PFSK-1 (cell line): ENCODE measurements around the gene AR.

Experiments used
- FOXP2 ChIP-seq: optimal IDR thresholded peaks from 2 replicates; pipeline ENCODE3; 2011; ENCODE audit warnings: borderline replicate concordance, control low read depth, inconsistent platforms; ENCODE audit not compliant: insufficient read depth; ENCODE audit errors: extremely low read length, extremely low read depth
- POLR2AphosphoS5 ChIP-seq: IDR thresholded peaks from 2 replicates; pipeline ENCODE4 v1.6.1; 2012; ENCODE audit warnings: low read depth, mild to moderate bottlenecking, control low read depth, low read length, moderate library complexity
- REST ChIP-seq, 2 experiments: IDR thresholded peaks; 2 replicates each; pipeline versions ENCODE4 v1.6.1 to v1.8.0; 2011 to 2012; ENCODE audit warnings: low read depth in 2 of 2, low read length in 2 of 2, control low read depth in 1 of 2, inconsistent platforms in 1 of 2, mild to moderate bottlenecking in 1 of 2, moderate library complexity in 1 of 2; ENCODE audit not compliant: insufficient read depth in 1 of 2
- SIN3A ChIP-seq: IDR thresholded peaks from 2 replicates; pipeline ENCODE4 v1.6.1; 2012; ENCODE audit warnings: mild to moderate bottlenecking, low read length, moderate library complexity, borderline replicate concordance; ENCODE audit not compliant: insufficient read depth
- TAF1 ChIP-seq: IDR thresholded peaks from 2 replicates; pipeline ENCODE4 v1.6.1; 2012; ENCODE audit warnings: low read length, control low read depth, borderline replicate concordance; ENCODE audit not compliant: insufficient read depth

AR gene

GRCh38 chrX:67546496-67547423, 2.9 kb downstream of the AR start:
- no peak for TF ChIP-seq POLR2AphosphoS5

DNA sequence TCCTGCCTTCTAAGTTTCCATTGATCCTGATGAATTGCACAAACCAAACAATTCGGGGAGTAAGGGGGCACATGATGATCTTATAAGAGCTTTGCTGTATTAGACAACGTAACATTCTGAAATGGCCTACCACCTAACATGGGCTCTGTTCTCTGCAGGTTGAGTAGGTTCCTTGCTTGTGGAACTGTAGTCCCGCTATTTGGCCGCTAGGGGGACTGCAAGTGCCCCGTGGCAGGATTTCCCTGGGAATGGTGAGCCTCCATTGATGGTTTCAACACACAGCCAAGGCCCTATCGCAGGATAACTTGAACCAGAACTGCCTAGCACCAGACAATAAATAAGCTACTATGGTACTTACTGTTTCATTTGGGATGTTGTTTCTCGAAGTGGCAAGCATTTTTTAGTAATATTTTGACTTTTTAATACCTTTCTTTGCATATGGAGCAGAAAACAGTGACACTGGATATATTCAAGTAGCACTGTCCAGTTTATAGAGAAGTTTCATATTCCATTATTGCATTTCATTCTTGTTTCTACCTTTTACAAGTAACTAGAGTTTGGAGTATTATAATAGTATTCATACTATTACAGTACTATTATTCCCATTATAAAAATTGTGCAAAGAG, 11.9 kb downstream of the AR start:
- TF ChIP-seq REST (IDR thresholded peaks at IDR 0.05; ENCODE audit: insufficient read depth in 1 of 2, low read depth in 2 of 2, low read length in 2 of 2) = no peak
- TF ChIP-seq FOXP2 = no peak
- TF ChIP-seq TAF1 = no peak
- no peak for TF ChIP-seq POLR2AphosphoS5
- TF ChIP-seq SIN3A = no peak

DNA sequence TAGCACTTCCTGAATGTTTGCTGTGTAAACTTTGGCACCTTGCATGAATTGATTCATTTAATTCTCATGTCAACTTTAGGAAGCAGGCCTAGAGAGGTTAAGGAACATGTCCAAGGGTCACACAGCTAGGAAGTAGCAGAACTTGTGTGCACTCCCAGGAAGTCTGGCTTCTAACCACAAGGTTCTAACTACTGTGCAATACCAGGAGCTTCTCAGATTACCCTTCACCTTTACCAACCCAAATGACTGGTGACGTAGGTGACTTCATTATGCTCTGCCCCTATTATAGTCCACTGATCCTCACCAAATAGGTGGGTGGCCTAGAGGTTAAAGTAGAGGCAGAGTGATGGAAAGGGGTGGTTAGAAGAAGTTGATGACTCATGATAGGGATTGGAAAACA, 14.4 kb downstream of the AR start:
- TF ChIP-seq SIN3A = no peak
- no peak for TF ChIP-seq REST (IDR thresholded peaks at IDR 0.05; ENCODE audit: insufficient read depth in 1 of 2, low read depth in 2 of 2, low read length in 2 of 2)
- TF ChIP-seq FOXP2 = no peak
- TF ChIP-seq POLR2AphosphoS5 = no peak
- no peak for TF ChIP-seq TAF1

GRCh38 chrX:67563469-67564448, 19.9 kb downstream of the AR start:
- TF ChIP-seq POLR2AphosphoS5 (no peak), TAF1 (no peak), FOXP2 (no peak)

DNA sequence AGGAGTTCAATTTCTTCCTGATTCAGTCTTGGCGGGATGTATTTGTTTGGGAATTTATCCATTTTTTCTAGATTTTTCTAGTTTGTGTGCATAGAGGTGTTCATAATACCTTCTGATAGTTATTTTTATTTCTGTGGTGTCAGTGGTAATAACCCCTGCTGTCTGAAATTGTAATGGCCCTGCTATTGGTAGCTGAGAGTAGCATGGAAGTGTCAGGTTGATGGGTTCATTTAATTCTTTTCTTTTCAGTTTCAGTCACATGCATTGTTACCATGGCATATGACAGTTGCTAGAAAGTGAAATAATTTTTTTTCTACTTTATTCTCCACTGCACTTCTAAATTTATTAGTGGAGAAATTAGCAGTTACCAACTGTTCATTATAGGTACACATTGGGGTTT, 20.7 kb downstream of the AR start:
- TF ChIP-seq REST (IDR thresholded peaks at IDR 0.05; ENCODE audit: insufficient read depth in 1 of 2, low read depth in 2 of 2, low read length in 2 of 2) (no peak), SIN3A (no peak), POLR2AphosphoS5 (no peak), FOXP2 (no peak), TAF1 (no peak)

DNA sequence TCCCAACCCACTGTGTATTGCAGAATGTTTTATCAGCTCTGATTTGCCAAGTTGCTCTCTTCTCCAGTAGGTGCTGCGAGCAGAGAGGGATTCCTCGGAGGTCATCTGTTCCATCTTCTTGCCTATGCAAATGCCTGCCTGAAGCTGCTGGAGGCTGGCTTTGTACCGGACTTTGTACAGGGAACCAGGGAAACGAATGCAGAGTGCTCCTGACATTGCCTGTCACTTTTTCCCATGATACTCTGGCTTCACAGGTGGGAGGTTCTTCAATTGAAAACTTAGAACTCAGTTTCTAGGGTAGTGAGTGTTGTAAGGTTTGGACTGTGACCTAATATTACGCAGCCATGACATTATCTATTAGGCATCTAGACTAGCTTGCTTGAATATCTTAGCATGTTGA, 24.9 kb downstream of the AR start:
- TF ChIP-seq FOXP2 (no peak), SIN3A (no peak), REST (IDR thresholded peaks at IDR 0.05; ENCODE audit: insufficient read depth in 1 of 2, low read depth in 2 of 2, low read length in 2 of 2) (no peak), TAF1 (no peak), POLR2AphosphoS5 (no peak)
